HepG2 (cell line): ENCODE data around the gene ZNF217. TPM values are rescaled to one million over a fixed set of nuclear protein-coding genes. Genes with fewer than 3 reads are reported as not detected.

Source experiments
- AKNA ChIP-seq: sonication (generic); formaldehyde crosslinking; IDR thresholded peaks from 2 replicates; pipeline ENCODE4 v1.4.0; 2020; ENCODE audit warnings: missing genetic modification reagents, borderline replicate concordance
- CERS6 ChIP-seq: sonication (generic); formaldehyde crosslinking; IDR thresholded peaks from 2 replicates; pipeline ENCODE4 v1.5.0; 2020; ENCODE audit warnings: missing genetic modification reagents
- HOXA3 ChIP-seq: sonication (generic); formaldehyde crosslinking; IDR thresholded peaks from 2 replicates; pipeline ENCODE4 v1.5.0; 2020; ENCODE audit warnings: missing genetic modification reagents
- KAT2B ChIP-seq: fragments of 150-350 bp; IDR thresholded peaks from 2 replicates; pipeline ENCODE4 v1.6.1; 2014; ENCODE audit warnings: low read depth, low read length, borderline replicate concordance
- MLLT10 ChIP-seq: sonication (generic); formaldehyde crosslinking; IDR thresholded peaks from 2 replicates; pipeline ENCODE4 v1.4.0; 2020; ENCODE audit warnings: missing genetic modification reagents
- NAIF1 ChIP-seq: sonication (generic); formaldehyde crosslinking; IDR thresholded peaks from 2 replicates; pipeline ENCODE4 v1.5.0; 2020; ENCODE audit warnings: mild to moderate bottlenecking, missing genetic modification reagents, borderline replicate concordance
- POLR2AphosphoS2 ChIP-seq: IDR thresholded peaks from 2 replicates; pipeline ENCODE4 v1.6.1; 2011; ENCODE audit warnings: low read depth, low read length, improper control_type of control experiment
- POLR2AphosphoS5 ChIP-seq: IDR thresholded peaks from 2 replicates; pipeline ENCODE4 v1.6.1; 2012; ENCODE audit warnings: low read depth, low read length
- PPARG ChIP-seq: conservative IDR thresholded peaks from 2 replicates; pipeline ENCODE4 v1.6.1; 2016; ENCODE audit warnings: missing biosample characterization, missing genetic modification reagents
- RARG ChIP-seq: sonication (generic); formaldehyde crosslinking; IDR thresholded peaks from 2 replicates; pipeline ENCODE4 v1.4.0; 2020; ENCODE audit warnings: low read depth, mild to moderate bottlenecking, missing genetic modification reagents
- SATB2 ChIP-seq: sonication (generic); formaldehyde crosslinking; IDR thresholded peaks from 2 replicates; pipeline ENCODE4 v1.5.0; 2020; ENCODE audit warnings: missing genetic modification reagents
- TAF1 ChIP-seq: sonication (generic); formaldehyde crosslinking; IDR thresholded peaks from 2 replicates; pipeline ENCODE4 v1.4.0; 2020; ENCODE audit warnings: missing genetic modification reagents
- TARDBP ChIP-seq: sonication (generic); formaldehyde crosslinking; IDR thresholded peaks from 2 replicates; pipeline ENCODE4 v1.8.0; 2022; ENCODE audit warnings: mild to moderate bottlenecking, missing genetic modification reagents
- TBX2 ChIP-seq: sonication (generic); formaldehyde crosslinking; IDR thresholded peaks from 2 replicates; pipeline ENCODE4 v1.5.0; 2020; ENCODE audit warnings: missing genetic modification reagents, mild to moderate bottlenecking, borderline replicate concordance
- ZMYM2 ChIP-seq: sonication (generic); formaldehyde crosslinking; IDR thresholded peaks from 2 replicates; pipeline ENCODE4 v1.8.0; 2022; ENCODE audit warnings: mild to moderate bottlenecking, missing genetic modification reagents
- ZNF556 ChIP-seq: sonication (generic); formaldehyde crosslinking; IDR thresholded peaks from 2 replicates; pipeline ENCODE4 v1.4.0; 2020; ENCODE audit warnings: mild to moderate bottlenecking, missing genetic modification reagents, borderline replicate concordance
- ZNF703 ChIP-seq: sonication (generic); formaldehyde crosslinking; IDR thresholded peaks from 2 replicates; pipeline ENCODE4 v1.5.1; 2020; ENCODE audit warnings: missing genetic modification reagents, mild to moderate bottlenecking, moderate library complexity, borderline replicate concordance
- ZNF770 ChIP-seq: sonication (generic); formaldehyde crosslinking; IDR thresholded peaks from 2 replicates; pipeline ENCODE4 v1.5.0; 2020; ENCODE audit warnings: mild to moderate bottlenecking, missing genetic modification reagents
- polyA plus RNA-seq, 8 experiments: library from polyadenylated mRNA; depleted of rRNA in 3 of 8; stranded (reverse) in 7 of 8; unstranded in 1 of 8; fragments of >200 nt; fragmentation: Illumina TruSeq in 4 of 8; extraction: Trizol in 4 of 8; gene quantifications; 2 replicates each; pipeline versions ENCODE4 v1.2.1 to v1.2.3, GENCODE V29; 2011 to 2016; ENCODE audit warnings: low read depth in 4 of 8, missing spikeins in 1 of 8, mixed read lengths in 1 of 8; ENCODE audit not compliant: insufficient read depth in 1 of 8
- total RNA-seq, 5 experiments: library from RNA; depleted of rRNA; stranded (reverse); fragments of >200 nt; fragmentation: Illumina TruSeq; extraction: Trizol; gene quantifications; 2 replicates each; pipeline ENCODE4 v1.2.3, GENCODE V29; 2016; ENCODE audit warnings: low read depth in 1 of 5
- TF ChIP-seq, protein P1 (sequence below): sonication (generic); IDR thresholded peaks from 2 replicates; pipeline ENCODE4 v1.6.1; 2016; ENCODE audit warnings: low read depth, borderline replicate concordance
- TF ChIP-seq, protein P2 (sequence below): sonication (generic); formaldehyde crosslinking; IDR thresholded peaks from 2 replicates; pipeline ENCODE4 v1.4.0; 2020; ENCODE audit warnings: mild to moderate bottlenecking, low read depth, missing genetic modification reagents

ZNF217 gene
- total and polyA plus RNA-seq, 2 of the 13 experiments (the other 11 are each of a cell fraction or from before 2014, with no cell fraction given): 22.3 to 29.8 TPM

DNA sequence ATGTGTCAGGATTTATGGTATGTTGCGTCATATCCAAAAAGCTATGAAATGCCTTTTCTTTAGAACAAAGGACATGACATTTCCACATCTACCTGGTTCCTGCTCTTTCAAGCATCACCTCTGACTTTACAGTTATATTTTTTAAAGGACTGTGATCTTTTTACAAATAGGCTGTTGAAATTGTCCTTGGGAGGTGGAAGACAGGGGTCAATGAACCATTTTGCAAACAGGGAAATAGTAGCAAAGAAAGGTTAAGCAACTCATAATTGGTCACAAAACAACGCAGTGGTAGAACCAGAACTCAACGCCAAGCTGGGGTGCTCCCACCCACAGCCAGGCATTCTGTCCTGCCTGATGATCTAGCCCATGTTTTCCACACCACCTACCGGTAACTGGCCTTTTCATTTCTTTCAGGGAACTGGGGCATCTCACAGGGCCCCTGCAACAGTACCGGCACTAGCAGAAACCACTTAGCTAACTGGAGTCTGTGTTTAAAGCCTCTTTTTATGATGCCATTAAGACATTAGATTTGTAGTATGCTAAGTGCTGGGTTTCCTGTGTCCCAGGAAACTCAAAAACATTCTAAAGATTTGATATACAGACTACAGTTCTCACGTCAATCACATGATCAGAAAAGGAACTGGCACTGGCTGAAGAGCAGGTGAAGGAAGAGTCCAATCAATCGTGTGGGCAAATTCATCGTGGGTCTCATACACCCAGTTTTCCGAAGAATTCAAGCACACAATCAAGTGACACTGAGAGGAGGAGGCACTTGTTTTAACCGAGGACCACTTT lies 13.9 kb downstream of the ZNF217 start (continued):
- peak; percentile 13; the same call in 1 of the 2 replicates for TF ChIP-seq MLLT10 (CRISPR knock-in tag)
- no peak for TF ChIP-seq CERS6 (CRISPR knock-in tag)
- TF ChIP-seq, protein P1, sequence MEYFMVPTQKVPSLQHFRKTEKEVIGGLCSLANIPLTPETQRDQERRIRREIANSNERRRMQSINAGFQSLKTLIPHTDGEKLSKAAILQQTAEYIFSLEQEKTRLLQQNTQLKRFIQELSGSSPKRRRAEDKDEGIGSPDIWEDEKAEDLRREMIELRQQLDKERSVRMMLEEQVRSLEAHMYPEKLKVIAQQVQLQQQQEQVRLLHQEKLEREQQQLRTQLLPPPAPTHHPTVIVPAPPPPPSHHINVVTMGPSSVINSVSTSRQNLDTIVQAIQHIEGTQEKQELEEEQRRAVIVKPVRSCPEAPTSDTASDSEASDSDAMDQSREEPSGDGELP: no peak; the same call in 1 of the 2 replicates
- TF ChIP-seq RARG (CRISPR knock-in tag): no peak
- 0 out of 2 replicates have a peak, but pooled peaks have one; percentile 65 for TF ChIP-seq SATB2 (CRISPR knock-in tag)
- TF ChIP-seq HOXA3: peak; percentile 95
- peak; percentile 73 for TF ChIP-seq TAF1 (CRISPR knock-in tag)
- peak; percentile 94 for TF ChIP-seq ZMYM2 (CRISPR knock-in tag)
- TF ChIP-seq AKNA (CRISPR knock-in tag): no peak
- no peak; the same call in 1 of the 2 replicates for TF ChIP-seq POLR2AphosphoS5
- TF ChIP-seq NAIF1 (CRISPR knock-in tag): 0 out of 2 replicates have a peak, but pooled peaks have one; percentile 61
- peak; percentile 96 for TF ChIP-seq PPARG
- TF ChIP-seq KAT2B: no peak
- peak; percentile 95 for TF ChIP-seq TARDBP
- peak; percentile 100 for TF ChIP-seq TBX2 (CRISPR knock-in tag)
- TF ChIP-seq, protein P2, sequence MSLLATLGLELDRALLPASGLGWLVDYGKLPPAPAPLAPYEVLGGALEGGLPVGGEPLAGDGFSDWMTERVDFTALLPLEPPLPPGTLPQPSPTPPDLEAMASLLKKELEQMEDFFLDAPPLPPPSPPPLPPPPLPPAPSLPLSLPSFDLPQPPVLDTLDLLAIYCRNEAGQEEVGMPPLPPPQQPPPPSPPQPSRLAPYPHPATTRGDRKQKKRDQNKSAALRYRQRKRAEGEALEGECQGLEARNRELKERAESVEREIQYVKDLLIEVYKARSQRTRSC: no peak; the same call in 1 of the 2 replicates
- peak; percentile 98 for TF ChIP-seq ZNF703 (CRISPR knock-in tag)
- TF ChIP-seq POLR2AphosphoS2: no peak
- peak; percentile 79; the same call in 1 of the 2 replicates for TF ChIP-seq ZNF770 (CRISPR knock-in tag)
- peak; percentile 26; the same call in 1 of the 2 replicates for TF ChIP-seq ZNF556 (CRISPR knock-in tag)
